SH-SY5Y (cell line): ENCODE data around the gene HARS1.

Experiments
- GATA2 ChIP-seq: IDR thresholded peaks from 2 replicates; pipeline ENCODE4 v1.6.1; 2011; ENCODE audit warnings: mild to moderate bottlenecking, low read depth, low read length
- GATA3 ChIP-seq: IDR thresholded peaks from 2 replicates; pipeline ENCODE4 v1.6.1; 2011; ENCODE audit warnings: low read depth, mild to moderate bottlenecking, low read length, moderate library complexity

DNA sequence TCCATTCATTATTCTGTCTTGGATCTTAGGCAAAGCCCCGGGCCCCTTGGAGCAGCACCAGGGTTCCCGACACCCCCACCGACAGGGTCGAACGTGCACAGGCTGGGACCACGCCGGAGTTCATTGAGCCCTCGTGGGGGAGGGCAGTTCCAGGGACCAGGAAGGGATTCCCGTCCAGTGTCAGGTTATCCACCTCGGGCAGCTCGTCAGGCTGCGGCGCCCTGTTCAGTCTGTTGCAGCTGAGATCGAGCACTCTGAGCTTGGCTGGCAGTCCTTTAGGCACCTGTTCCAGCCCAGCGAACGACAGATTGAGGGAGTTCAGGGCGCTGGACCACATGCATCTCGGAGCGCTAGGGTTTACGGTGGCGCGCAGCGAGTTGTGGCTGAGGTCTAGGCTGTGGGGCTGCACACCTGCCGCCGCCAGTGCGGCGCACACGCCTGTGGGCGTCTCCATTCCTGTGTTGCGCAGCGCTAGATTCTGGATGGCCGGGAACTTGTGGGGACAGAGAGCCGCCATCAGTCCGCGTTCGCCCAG, 59.3 kb downstream of the HARS1 start:
- TF ChIP-seq GATA2 (no peak), GATA3 (no peak)
